Measurements from ENCODE around the gene NFIX. TPM values are rescaled to one million over a fixed set of nuclear protein-coding genes. Genes with fewer than 3 reads are reported as not detected.

NFIX gene
- total and polyA plus RNA-seq, 2 of the 13 experiments (the other 11 are each of a cell fraction or from before 2014, with no cell fraction given), result 3.4 to 5.4 TPM

DNA sequence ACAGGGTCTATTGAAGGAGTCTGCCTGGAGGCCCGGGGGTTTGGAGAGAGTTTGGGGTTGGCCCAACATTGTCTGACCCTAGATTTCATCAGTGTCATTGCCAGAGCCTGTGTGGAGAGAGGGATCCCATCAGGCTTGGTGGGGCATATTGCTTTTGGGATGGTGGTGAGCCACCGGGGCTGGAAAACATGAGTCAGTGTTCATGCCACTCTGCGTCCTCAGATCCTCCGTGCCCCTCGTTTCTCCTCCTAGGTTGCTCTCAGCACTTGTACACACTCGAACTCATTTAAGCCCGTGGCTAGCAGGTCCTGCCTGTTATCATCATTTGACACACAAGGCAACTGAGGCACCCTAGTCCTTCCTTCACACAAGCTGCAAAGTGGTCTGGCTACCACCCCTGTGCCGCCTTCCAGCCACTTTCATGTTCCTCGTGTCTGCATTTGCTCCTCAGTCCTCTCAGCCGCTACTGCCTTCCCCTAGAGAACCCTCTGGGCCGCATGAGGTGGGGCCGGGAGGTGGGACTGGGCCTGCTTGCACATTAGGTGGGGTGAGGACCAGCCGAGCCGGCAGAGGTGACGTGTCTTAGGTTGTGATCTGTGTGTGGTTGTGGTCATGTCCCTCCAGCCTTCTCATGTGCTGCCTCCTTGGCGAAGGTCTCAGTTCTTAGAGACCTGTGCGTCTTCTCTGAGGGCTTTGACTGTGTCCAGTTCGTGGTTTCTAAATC lies 126.4 kb downstream of the NFIX start:
- ATAC-seq (no peak), FAIRE-seq (no peak), DNase-seq (ENCODE audit: low spot score) (no peak)
- CTCF ChIA-PET (ENCODE audit: low intra/inter-chr PET ratio, low total read pairs), result no interaction called here
- H3K4me2 ChIP-seq (ENCODE audit: low read depth, low read length), result no peak overlapping the region
- H3K4me3 ChIP-seq (replicated peaks in 1 of 3; ENCODE audit: insufficient read depth in 1 of 3, low read depth in 2 of 3, low read length in 3 of 3), result no peak overlapping the region; a peak in 1 of 6 replicates
- no TSS peak for BruUV-seq (replicated peaks)
- POLR2A ChIA-PET, result no interaction called here
- TF ChIP-seq, protein P1, sequence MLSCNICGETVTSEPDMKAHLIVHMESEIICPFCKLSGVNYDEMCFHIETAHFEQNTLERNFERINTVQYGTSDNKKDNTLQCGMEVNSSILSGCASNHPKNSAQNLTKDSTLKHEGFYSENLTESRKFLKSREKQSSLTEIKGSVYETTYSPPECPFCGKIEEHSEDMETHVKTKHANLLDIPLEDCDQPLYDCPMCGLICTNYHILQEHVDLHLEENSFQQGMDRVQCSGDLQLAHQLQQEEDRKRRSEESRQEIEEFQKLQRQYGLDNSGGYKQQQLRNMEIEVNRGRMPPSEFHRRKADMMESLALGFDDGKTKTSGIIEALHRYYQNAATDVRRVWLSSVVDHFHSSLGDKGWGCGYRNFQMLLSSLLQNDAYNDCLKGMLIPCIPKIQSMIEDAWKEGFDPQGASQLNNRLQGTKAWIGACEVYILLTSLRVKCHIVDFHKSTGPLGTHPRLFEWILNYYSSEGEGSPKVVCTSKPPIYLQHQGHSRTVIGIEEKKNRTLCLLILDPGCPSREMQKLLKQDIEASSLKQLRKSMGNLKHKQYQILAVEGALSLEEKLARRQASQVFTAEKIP (CRISPR knock-in tag; IDR thresholded peaks at IDR 0.05; ENCODE audit: borderline replicate concordance), result no peak
- TF ChIP-seq MEIS2 (CRISPR knock-in tag; IDR thresholded peaks at IDR 0.05) (no peak), ZFP90 (CRISPR knock-in tag; IDR thresholded peaks at IDR 0.05; ENCODE audit: borderline replicate concordance) (no peak), MIER2 (CRISPR knock-in tag; IDR thresholded peaks at IDR 0.05) (no peak), ZMYM2 (CRISPR knock-in tag; IDR thresholded peaks at IDR 0.05) (no peak), NFIC (IDR thresholded peaks at IDR 0.05; ENCODE audit: low read length) (no peak), ZNF776 (CRISPR knock-in tag; IDR thresholded peaks at IDR 0.05) (no peak), CCAR2 (optimal IDR thresholded peaks at IDR 0.05; ENCODE audit: low read depth, low read length) (no peak), RXRB (CRISPR knock-in tag; IDR thresholded peaks at IDR 0.05; ENCODE audit: borderline replicate concordance) (no peak), ZBTB1 (CRISPR knock-in tag; IDR thresholded peaks at IDR 0.05; ENCODE audit: borderline replicate concordance) (no peak)
- TF ChIP-seq, protein P2, sequence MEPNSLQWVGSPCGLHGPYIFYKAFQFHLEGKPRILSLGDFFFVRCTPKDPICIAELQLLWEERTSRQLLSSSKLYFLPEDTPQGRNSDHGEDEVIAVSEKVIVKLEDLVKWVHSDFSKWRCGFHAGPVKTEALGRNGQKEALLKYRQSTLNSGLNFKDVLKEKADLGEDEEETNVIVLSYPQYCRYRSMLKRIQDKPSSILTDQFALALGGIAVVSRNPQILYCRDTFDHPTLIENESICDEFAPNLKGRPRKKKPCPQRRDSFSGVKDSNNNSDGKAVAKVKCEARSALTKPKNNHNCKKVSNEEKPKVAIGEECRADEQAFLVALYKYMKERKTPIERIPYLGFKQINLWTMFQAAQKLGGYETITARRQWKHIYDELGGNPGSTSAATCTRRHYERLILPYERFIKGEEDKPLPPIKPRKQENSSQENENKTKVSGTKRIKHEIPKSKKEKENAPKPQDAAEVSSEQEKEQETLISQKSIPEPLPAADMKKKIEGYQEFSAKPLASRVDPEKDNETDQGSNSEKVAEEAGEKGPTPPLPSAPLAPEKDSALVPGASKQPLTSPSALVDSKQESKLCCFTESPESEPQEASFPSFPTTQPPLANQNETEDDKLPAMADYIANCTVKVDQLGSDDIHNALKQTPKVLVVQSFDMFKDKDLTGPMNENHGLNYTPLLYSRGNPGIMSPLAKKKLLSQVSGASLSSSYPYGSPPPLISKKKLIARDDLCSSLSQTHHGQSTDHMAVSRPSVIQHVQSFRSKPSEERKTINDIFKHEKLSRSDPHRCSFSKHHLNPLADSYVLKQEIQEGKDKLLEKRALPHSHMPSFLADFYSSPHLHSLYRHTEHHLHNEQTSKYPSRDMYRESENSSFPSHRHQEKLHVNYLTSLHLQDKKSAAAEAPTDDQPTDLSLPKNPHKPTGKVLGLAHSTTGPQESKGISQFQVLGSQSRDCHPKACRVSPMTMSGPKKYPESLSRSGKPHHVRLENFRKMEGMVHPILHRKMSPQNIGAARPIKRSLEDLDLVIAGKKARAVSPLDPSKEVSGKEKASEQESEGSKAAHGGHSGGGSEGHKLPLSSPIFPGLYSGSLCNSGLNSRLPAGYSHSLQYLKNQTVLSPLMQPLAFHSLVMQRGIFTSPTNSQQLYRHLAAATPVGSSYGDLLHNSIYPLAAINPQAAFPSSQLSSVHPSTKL (CRISPR knock-in tag; IDR thresholded peaks at IDR 0.05), result no peak
- TF ChIP-seq, protein P3, sequence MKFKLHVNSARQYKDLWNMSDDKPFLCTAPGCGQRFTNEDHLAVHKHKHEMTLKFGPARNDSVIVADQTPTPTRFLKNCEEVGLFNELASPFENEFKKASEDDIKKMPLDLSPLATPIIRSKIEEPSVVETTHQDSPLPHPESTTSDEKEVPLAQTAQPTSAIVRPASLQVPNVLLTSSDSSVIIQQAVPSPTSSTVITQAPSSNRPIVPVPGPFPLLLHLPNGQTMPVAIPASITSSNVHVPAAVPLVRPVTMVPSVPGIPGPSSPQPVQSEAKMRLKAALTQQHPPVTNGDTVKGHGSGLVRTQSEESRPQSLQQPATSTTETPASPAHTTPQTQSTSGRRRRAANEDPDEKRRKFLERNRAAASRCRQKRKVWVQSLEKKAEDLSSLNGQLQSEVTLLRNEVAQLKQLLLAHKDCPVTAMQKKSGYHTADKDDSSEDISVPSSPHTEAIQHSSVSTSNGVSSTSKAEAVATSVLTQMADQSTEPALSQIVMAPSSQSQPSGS (CRISPR knock-in tag; IDR thresholded peaks at IDR 0.05), result no peak
- TF ChIP-seq, protein P4, sequence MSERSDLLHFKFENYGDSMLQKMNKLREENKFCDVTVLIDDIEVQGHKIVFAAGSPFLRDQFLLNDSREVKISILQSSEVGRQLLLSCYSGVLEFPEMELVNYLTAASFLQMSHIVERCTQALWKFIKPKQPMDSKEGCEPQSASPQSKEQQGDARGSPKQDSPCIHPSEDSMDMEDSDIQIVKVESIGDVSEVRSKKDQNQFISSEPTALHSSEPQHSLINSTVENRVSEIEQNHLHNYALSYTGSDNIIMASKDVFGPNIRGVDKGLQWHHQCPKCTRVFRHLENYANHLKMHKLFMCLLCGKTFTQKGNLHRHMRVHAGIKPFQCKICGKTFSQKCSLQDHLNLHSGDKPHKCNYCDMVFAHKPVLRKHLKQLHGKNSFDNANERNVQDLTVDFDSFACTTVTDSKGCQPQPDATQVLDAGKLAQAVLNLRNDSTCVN (CRISPR knock-in tag; IDR thresholded peaks at IDR 0.05; ENCODE audit: borderline replicate concordance), result no peak
- H4K20me1 ChIP-seq (ENCODE audit: insufficient read depth, low read length), result peaks cover 22% of the 10 kb centered on the region
- H3K9me3 ChIP-seq (ENCODE audit: low read length), result no peaks in the 10 kb centered on the region
- in situ Hi-C loops (cut with HindIII; ENCODE audit: extremely low pct_ligation_motif_present, low pct_unique_long_range_greater_than_20kb), result no loop called here
- WGBS (ENCODE audit: low lambda C conversion rate), result 94% methylated on average over 13 of the region's 18 CpGs
- peaks cover 30% of the 10 kb centered on the region for H3K4me1 ChIP-seq (ENCODE audit: insufficient read depth, low read length)
- no peak overlapping the region for H3K9ac ChIP-seq (ENCODE audit: insufficient read depth, low read depth, low read length)
- peaks cover 8 to 39% of the 10 kb centered on the region in 2 experiments; a peak in 4 of 5 replicates for H3K36me3 ChIP-seq (replicated peaks in 1 of 2; ENCODE audit: control insufficient read depth in 1 of 2, insufficient read depth in 2 of 2, low read length in 2 of 2)
- no peak overlapping the region for H3K27ac ChIP-seq (ENCODE audit: extremely low read length, insufficient read depth, low read length)
- no peak overlapping the region for H2AFZ ChIP-seq (ENCODE audit: low read length)
- H3K79me2 ChIP-seq (ENCODE audit: insufficient read depth, low read length), result peaks cover 66% of the 10 kb centered on the region
- no peaks in the 10 kb centered on the region; a peak in 1 of 5 replicates for H3K27me3 ChIP-seq (ENCODE audit: control insufficient read depth in 1 of 2, insufficient read depth in 2 of 2, low read length in 2 of 2)
- intact Hi-C loops (cut with micrococcal nuclease; ENCODE audit: unreplicated experiment), result no loop called here
